Astrocyte of the spinal cord (primary cell): Measurements from ENCODE around the gene SNX5.

ENCODE experiments used
- DNase-seq: peaks from one replicate; pipeline ENCODE4 v3.0.0; 2011; ENCODE audit warnings: low read depth, low spot score
- H3K4me3 ChIP-seq: 2 replicates; pipeline ENCODE4 v1.5.1; 2011; ENCODE audit warnings: low read depth, mild to moderate bottlenecking, low read length, moderate library complexity
- CTCF ChIP-seq: IDR thresholded peaks from 2 replicates; pipeline ENCODE4 v1.5.1; 2012; ENCODE audit warnings: low read depth, mild to moderate bottlenecking, low read length, inconsistent platforms
- in situ Hi-C: cut with HindIII; loops from 2 replicates; pipeline ENCODE4 v1.10.0; 2017; ENCODE audit warnings: low sequenced_read_pairs

SNX5 gene

GRCh38 chr20:17948442-17948841 lies 20.2 kb downstream of the SNX5 start:
- no peak overlapping the region for H3K4me3 ChIP-seq
- TF ChIP-seq CTCF, result no peak
- in situ Hi-C loops, result no loop called here
- DNase-seq, result no peak

GRCh38 chr20:17947474-17947815 lies 21.1 kb downstream of the SNX5 start:
- TF ChIP-seq CTCF, result no peak
- H3K4me3 ChIP-seq, result no peak overlapping the region
- in situ Hi-C loops, result no loop called here
- no peak for DNase-seq

GRCh38 chr20:17946572-17947473 lies 21.8 kb downstream of the SNX5 start:
- TF ChIP-seq CTCF, result no peak
- in situ Hi-C loops, result no loop called here
- H3K4me3 ChIP-seq, result no peak overlapping the region

GRCh38 chr20:17946040-17946439 lies 22.6 kb downstream of the SNX5 start:
- in situ Hi-C loops, result no loop called here
- DNase-seq, result no peak

More at GRCh38 chr20:17946572-17947473, 21.8 kb downstream of the SNX5 start:
- no peak for DNase-seq

GRCh38 chr20:17944854-17945474 lies 23.6 kb downstream of the SNX5 start:
- no peak for DNase-seq
- in situ Hi-C loops, result no loop called here
- TF ChIP-seq CTCF, result no peak
- no peak overlapping the region for H3K4me3 ChIP-seq

More at GRCh38 chr20:17946040-17946439, 22.6 kb downstream of the SNX5 start:
- no peak for TF ChIP-seq CTCF
- H3K4me3 ChIP-seq, result no peak overlapping the region

GRCh38 chr20:17943343-17943742 lies 25.3 kb downstream of the SNX5 start:
- DNase-seq, result no peak
- TF ChIP-seq CTCF, result no peak
- in situ Hi-C loops, result no loop called here
- no peak overlapping the region for H3K4me3 ChIP-seq
